ENCODE data around the gene NR5A1.

DNA sequence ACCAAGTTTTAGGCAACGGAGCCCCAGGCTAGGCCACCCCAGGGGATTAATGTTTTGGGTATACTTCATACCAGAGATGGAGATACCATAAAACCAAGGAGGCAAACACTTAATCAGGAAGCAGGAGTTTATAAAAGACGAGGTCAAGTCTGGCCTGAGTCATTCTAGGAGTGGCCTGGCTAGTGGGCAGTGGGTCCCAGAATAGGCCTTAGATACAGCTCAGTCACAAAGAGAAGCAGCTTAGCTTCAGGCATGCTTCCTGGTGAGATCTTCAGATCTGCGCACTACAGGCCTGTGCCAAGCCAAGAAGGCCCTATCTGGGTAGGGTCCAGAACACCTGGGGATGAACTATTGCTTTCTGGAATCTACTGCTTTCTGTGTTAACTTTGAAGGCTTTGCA is 20.6 kb upstream of the NR5A1 start:
- no peak for TF ChIP-seq CTCF (IDR thresholded peaks at IDR 0.05)
- TF ChIP-seq EZH2phosphoT487 (IDR thresholded peaks at IDR 0.05) = no peak
- TF ChIP-seq EZH2 (IDR thresholded peaks at IDR 0.05) = no peak
